Measurements from ENCODE around the gene DPP3.
"Not testable (repeated sequence)": the region's sequence is repeated elsewhere in the genome, so short reads cannot be mapped to it uniquely, and the experiment has no call there.

Gene DPP3

GRCh38 chr11:66480117-66480938 is at the start of gene DPP3:
Gene DPP3 (plus strand): TSS chr11:66480434. CDS start chr11:66482201, 1,767 bp downstream.
- peak; percentile 98 for DNase-seq

- not testable (repeated sequence) for DNase-seq
Measured at GRCh38 chr11:66431287-66431686, 48.9 kb upstream of the DPP3 start.

- DNase-seq, result not testable (repeated sequence)
Measured at GRCh38 chr11:66431871-66432329, 48.3 kb upstream of the DPP3 start.

- no peak for DNase-seq
Measured at GRCh38 chr11:66432597-66432996, 47.6 kb upstream of the DPP3 start.

- DNase-seq, result no peak
Measured at GRCh38 chr11:66437979-66438503, 42.2 kb upstream of the DPP3 start.

- DNase-seq, result peak; percentile 94
Measured at GRCh38 chr11:66438504-66439466, 41.4 kb upstream of the DPP3 start, which contains the start of gene MRPL11. Gene MRPL11 (minus strand): TSS chr11:66438848. CDS start chr11:66438754, 94 bp downstream.

GRCh38 chr11:66440101-66440939 is 39.9 kb upstream of the DPP3 start:
- DNase-seq, result not testable (repeated sequence)

GRCh38 chr11:66440940-66441282 is 39.3 kb upstream of the DPP3 start:
- not testable (repeated sequence) for DNase-seq

GRCh38 chr11:66443602-66444001 is 36.6 kb upstream of the DPP3 start:
- DNase-seq, result no peak

GRCh38 chr11:66447012-66447411 is 33.2 kb upstream of the DPP3 start:
- DNase-seq, result no peak

- no peak for DNase-seq
Measured at GRCh38 chr11:66448523-66448922, 31.7 kb upstream of the DPP3 start.

- no peak for DNase-seq
Measured at GRCh38 chr11:66450560-66450959, 29.7 kb upstream of the DPP3 start.

- DNase-seq, result no peak
Measured at GRCh38 chr11:66451663-66452062, 28.6 kb upstream of the DPP3 start.

GRCh38 chr11:66454247-66454646 is 26.0 kb upstream of the DPP3 start:
- no peak for DNase-seq

GRCh38 chr11:66454828-66455227 is 25.4 kb upstream of the DPP3 start:
- DNase-seq, result no peak

GRCh38 chr11:66457826-66458225 is 22.4 kb upstream of the DPP3 start:
- no peak for DNase-seq

- DNase-seq, result no peak
Measured at GRCh38 chr11:66459138-66459778, 21.0 kb upstream of the DPP3 start.

GRCh38 chr11:66462010-66462409 is 18.2 kb upstream of the DPP3 start:
- DNase-seq, result no peak

- no peak for DNase-seq
Measured at GRCh38 chr11:66462911-66463310, 17.3 kb upstream of the DPP3 start.

GRCh38 chr11:66464116-66464515 is 16.1 kb upstream of the DPP3 start:
- not testable (repeated sequence) for DNase-seq

- no peak for DNase-seq
Measured at GRCh38 chr11:66464916-66465315, 15.3 kb upstream of the DPP3 start.
